Caco-2 (cell line): ENCODE data around the gene SFTA2. TPM values are rescaled to one million over a fixed set of nuclear protein-coding genes. Genes with fewer than 3 reads are reported as not detected.
A peak's percentile ranks its signal among the peaks of the same experiment; 100 is the strongest.

Source experiments
- BruUV-seq: library from RNA; stranded (reverse); fragments of 400-500 nt; replicated peaks from 2 replicates; lab custom pipeline; 2021; lab: Mats Ljungman, UMichigan
- CTCF ChIA-PET: fragments of 300-600 bp; sonication (Branson Sonifier 250); formaldehyde crosslinking; loops from one replicate; lab custom pipeline; 2022; ENCODE audit warnings: antibody characterized with exemption; lab: Charles Lee
- POLR2A ChIA-PET: fragments of 300-600 bp; sonication (Branson Sonifier 250); formaldehyde crosslinking; loops from one replicate; lab custom pipeline; 2022; ENCODE audit warnings: antibody characterized with exemption; lab: Charles Lee
- DNase-seq, 2 experiments: peaks; one replicate each; pipeline versions ENCODE4 v3.0.0 to v3.0.0-alpha.2; 2020 to 2022
- H3K27me3 ChIP-seq: replicated peaks from 2 replicates; pipeline ENCODE4 v1.6.0; 2011; ENCODE audit warnings: low read length; ENCODE audit not compliant: control insufficient read depth, insufficient read depth
- H3K36me3 ChIP-seq: 2 replicates; pipeline ENCODE4 v1.5.1; 2011; ENCODE audit warnings: low read length; ENCODE audit not compliant: control insufficient read depth, insufficient read depth
- H3K4me1 ChIP-seq: fragments of 250-450 bp; sonication (Bioruptor Pico); 2 replicates; pipeline ENCODE4 v1.5.1; 2020; ENCODE audit warnings: mild to moderate bottlenecking
- H3K4me3 ChIP-seq: 2 replicates; pipeline ENCODE4 v1.5.1; 2011; ENCODE audit warnings: low read depth, mild to moderate bottlenecking, control low read depth, low read length
- H3K9me3 ChIP-seq: fragments of 250-450 bp; sonication (Bioruptor Pico); 2 replicates; pipeline ENCODE4 v1.5.1; 2020; ENCODE audit warnings: mild to moderate bottlenecking, moderate library complexity
- H3K27ac Mint-ChIP-seq: one replicate; pipeline ENCODE4 v1.8.0; 2022; ENCODE audit warnings: mixed read lengths; ENCODE audit not compliant: unreplicated experiment
- H3K27me3 Mint-ChIP-seq: one replicate; pipeline ENCODE4 v1.8.0; 2022; ENCODE audit warnings: mixed read lengths; ENCODE audit not compliant: insufficient read depth, unreplicated experiment
- H3K36me3 Mint-ChIP-seq: one replicate; pipeline ENCODE4 v1.8.0; 2022; ENCODE audit warnings: mild to moderate bottlenecking, mixed read lengths; ENCODE audit not compliant: insufficient read depth, unreplicated experiment
- H3K4me1 Mint-ChIP-seq: one replicate; pipeline ENCODE4 v1.8.0; 2022; ENCODE audit warnings: low read depth, mixed read lengths; ENCODE audit not compliant: unreplicated experiment
- H3K4me3 Mint-ChIP-seq: one replicate; pipeline ENCODE4 v1.8.0; 2022; ENCODE audit warnings: mild to moderate bottlenecking, moderate library complexity, mixed read lengths; ENCODE audit not compliant: unreplicated experiment
- H3K9me3 Mint-ChIP-seq: one replicate; pipeline ENCODE4 v1.8.0; 2022; ENCODE audit warnings: mixed read lengths; ENCODE audit not compliant: unreplicated experiment
- intact Hi-C: fragments of 100-400 bp; cut with micrococcal nuclease; formaldehyde crosslinking; loops from one replicate; pipeline ENCODE4 v1.10.0; 2022; ENCODE audit not compliant: unreplicated experiment
- microRNA-seq: library from miRNA; unstranded; fragments of <30 nt; microRNA quantifications from one replicate; pipeline ENCODE4 v1.2.0, GENCODE V29; 2022
- total RNA-seq: library from RNA; stranded (reverse); gene quantifications from 2 replicates; pipeline ENCODE4 v1.2.3, GENCODE V29; 2022
- TF ChIP-seq, protein P1 (sequence below), 2 experiments: fragments of 200-600 bp in 1 of 2; IDR thresholded peaks; 1 replicate in 1 of 2; 2 replicates in 1 of 2; pipeline versions ENCODE4 v1.5.1 to v1.8.0; 2011 to 2022; ENCODE audit warnings: antibody characterized with exemption in 1 of 2, control low read depth in 1 of 2, inconsistent platforms in 1 of 2, low read depth in 1 of 2, low read length in 1 of 2, mild to moderate bottlenecking in 1 of 2, moderate library complexity in 1 of 2; ENCODE audit not compliant: insufficient read depth in 1 of 2, severe bottlenecking in 1 of 2, unreplicated experiment in 1 of 2

The SFTA2 gene
- total RNA-seq, 1 experiment from 2014 or later: 9.6 TPM

DNA sequence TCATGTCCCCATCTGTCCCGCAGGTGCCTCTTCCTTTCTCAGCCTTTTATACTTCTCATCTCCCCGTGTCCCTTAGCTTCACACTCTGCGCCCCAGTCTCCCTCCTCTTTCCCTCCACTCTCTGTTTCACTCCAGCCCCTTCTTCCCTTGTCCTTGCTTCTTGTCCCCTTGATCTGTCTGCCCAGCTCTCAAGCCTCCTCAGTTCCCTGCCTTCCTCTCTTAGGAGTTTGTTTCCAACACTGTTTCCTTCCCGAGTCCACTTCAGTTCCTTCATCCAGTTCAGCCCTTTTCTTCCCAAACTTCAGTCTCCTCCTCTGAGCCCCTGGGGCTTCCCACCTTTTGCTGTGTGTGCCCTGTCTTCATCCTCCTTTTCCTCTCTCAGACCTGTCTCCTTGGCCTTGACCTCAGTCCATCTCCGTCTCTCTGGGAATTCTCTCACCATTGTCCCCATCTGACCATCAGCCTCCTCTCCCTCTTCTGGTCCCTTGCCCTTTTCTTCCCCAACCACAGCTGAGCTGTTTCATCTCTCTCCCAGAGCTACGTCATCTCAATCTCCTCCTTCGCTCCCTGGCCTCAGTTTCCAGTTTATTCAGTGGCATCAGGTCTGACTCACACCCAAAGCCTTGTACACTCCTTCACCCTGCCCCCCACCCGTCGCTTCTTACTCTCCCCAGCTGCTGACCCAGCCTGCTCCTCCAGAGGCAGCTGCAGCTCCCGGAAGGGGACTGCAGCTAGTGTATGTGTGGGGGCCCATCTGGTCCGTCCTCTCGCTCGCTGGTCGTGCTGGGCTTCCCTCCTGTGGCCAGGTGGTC lies 50.4 kb downstream of the SFTA2 start:
- ChIA-PET CTCF (interaction anchor here (0.7 to 3.2 kb wide), 11 partner anchors 18 to 206 kb away, joined by 3 to 21 read pairs (median 8); partner anchors contain the start of genes GTF2H4 and VARS2), POLR2A (interaction anchor here (1.3 to 1.4 kb wide), 2 partner anchors 32 to 45 kb away, joined by 3 to 8 read pairs; partner anchors contain the start of gene VARS2)
- peaks cover 39% of the 10 kb centered on the region for H3K4me1 Mint-ChIP-seq
- H3K4me3 Mint-ChIP-seq: peak overlapping the region; percentile 83
- no peaks in the 10 kb centered on the region for H3K9me3 Mint-ChIP-seq
- TF ChIP-seq, protein P1, sequence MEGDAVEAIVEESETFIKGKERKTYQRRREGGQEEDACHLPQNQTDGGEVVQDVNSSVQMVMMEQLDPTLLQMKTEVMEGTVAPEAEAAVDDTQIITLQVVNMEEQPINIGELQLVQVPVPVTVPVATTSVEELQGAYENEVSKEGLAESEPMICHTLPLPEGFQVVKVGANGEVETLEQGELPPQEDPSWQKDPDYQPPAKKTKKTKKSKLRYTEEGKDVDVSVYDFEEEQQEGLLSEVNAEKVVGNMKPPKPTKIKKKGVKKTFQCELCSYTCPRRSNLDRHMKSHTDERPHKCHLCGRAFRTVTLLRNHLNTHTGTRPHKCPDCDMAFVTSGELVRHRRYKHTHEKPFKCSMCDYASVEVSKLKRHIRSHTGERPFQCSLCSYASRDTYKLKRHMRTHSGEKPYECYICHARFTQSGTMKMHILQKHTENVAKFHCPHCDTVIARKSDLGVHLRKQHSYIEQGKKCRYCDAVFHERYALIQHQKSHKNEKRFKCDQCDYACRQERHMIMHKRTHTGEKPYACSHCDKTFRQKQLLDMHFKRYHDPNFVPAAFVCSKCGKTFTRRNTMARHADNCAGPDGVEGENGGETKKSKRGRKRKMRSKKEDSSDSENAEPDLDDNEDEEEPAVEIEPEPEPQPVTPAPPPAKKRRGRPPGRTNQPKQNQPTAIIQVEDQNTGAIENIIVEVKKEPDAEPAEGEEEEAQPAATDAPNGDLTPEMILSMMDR (IDR thresholded peaks at IDR 0.05; ENCODE audit: insufficient read depth in 1 of 2, low read depth in 1 of 2, low read length in 1 of 2, severe bottlenecking in 1 of 2, unreplicated experiment in 1 of 2): no peak
- BruUV-seq: no TSS peak
- intact Hi-C loops: loop anchor here (2.0 kb wide), 1 partner anchor 27 kb away; the partner anchor contains the start of gene GTF2H4
- H3K27me3 Mint-ChIP-seq: no peaks in the 10 kb centered on the region
- H3K4me3 ChIP-seq: no peak overlapping the region
- peak overlapping the region; percentile 82 for H3K27ac Mint-ChIP-seq
- no peak for DNase-seq
- peaks cover 6% of the 10 kb centered on the region for H3K36me3 Mint-ChIP-seq
- H3K4me1 ChIP-seq: peaks cover 37% of the 10 kb centered on the region
- no peaks in the 10 kb centered on the region for H3K36me3 ChIP-seq
- H3K27me3 ChIP-seq: no peaks in the 10 kb centered on the region
- no peaks in the 10 kb centered on the region for H3K9me3 ChIP-seq

Small RNAs within 50 kb of the gene (microRNA-seq; reads per million reads assigned to microRNA genes)
- 5.9 reads per million, percentile 37 among the genes with 10 or more reads in this experiment for gene MIR4640

Other genes with a start within 250 kb of the SFTA2 start
- gene PPP1R18, start 245.5 kb downstream of the SFTA2 start, total RNA-seq: 6.6 and 9.7 TPM in 2 replicates
- 31.7 and 32.1 TPM in 2 replicates for gene NRM, start 241.2 kb downstream of the SFTA2 start, total RNA-seq
- gene MDC1, start 214.9 kb downstream of the SFTA2 start, total RNA-seq: 46.6 and 48.6 TPM in 2 replicates
- 742 and 788 TPM in 2 replicates for gene TUBB, start 211.8 kb downstream of the SFTA2 start, total RNA-seq
- gene FLOT1, start 189.5 kb downstream of the SFTA2 start, total RNA-seq: 101 and 113 TPM in 2 replicates
- gene IER3, start 187.6 kb downstream of the SFTA2 start, total RNA-seq: 13.0 and 17.4 TPM in 2 replicates
- 113 and 115 TPM in 2 replicates for gene DDR1, start 47.7 kb downstream of the SFTA2 start, total RNA-seq
- gene GTF2H4, start 24.0 kb downstream of the SFTA2 start, total RNA-seq: 40.6 and 43.6 TPM in 2 replicates
- 32.1 and 37.5 TPM in 2 replicates for gene VARS2, start 17.9 kb downstream of the SFTA2 start, total RNA-seq
- gene MUCL3, start 8.8 kb upstream of the SFTA2 start, total RNA-seq: 0.16 TPM in 1 of 2 replicates, not detected in the other
- not detected in 2 replicates for gene MUC21, start 51.5 kb upstream of the SFTA2 start, total RNA-seq
- not detected in 2 replicates for gene MUC22, start 78.3 kb upstream of the SFTA2 start, total RNA-seq
- not detected in 2 replicates for gene C6orf15, start 180.4 kb upstream of the SFTA2 start, total RNA-seq
- gene PSORS1C1, start 182.6 kb upstream of the SFTA2 start, total RNA-seq: 0.75 and 0.88 TPM in 2 replicates
- not detected in 2 replicates for gene CDSN, start 188.3 kb upstream of the SFTA2 start, total RNA-seq
- not detected in 2 replicates for gene PSORS1C2, start 206.9 kb upstream of the SFTA2 start, total RNA-seq
- 37.7 and 43.2 TPM in 2 replicates for gene CCHCR1, start 225.6 kb upstream of the SFTA2 start, total RNA-seq
- 19.3 and 20.3 TPM in 2 replicates for gene TCF19, start 226.4 kb upstream of the SFTA2 start, total RNA-seq
- not detected in 2 replicates for gene POU5F1, start 238.5 kb upstream of the SFTA2 start, total RNA-seq